Mesothelial cell of epicardium (in vitro differentiated cells): Measurements from ENCODE around the gene LRCH4. TPM values are rescaled to one million over a fixed set of nuclear protein-coding genes. Genes with fewer than 3 reads are reported as not detected.

Source experiments
- DNase-seq, 2 experiments: peaks; one replicate each; pipeline ENCODE4 v3.0.0; 2021; ENCODE audit warnings: low spot score in 2 of 2; ENCODE audit not compliant: unreplicated experiment in 2 of 2
- H3K27ac Mint-ChIP-seq: 2 replicates; pipeline ENCODE4 v1.8.0; 2021; ENCODE audit warnings: mixed read lengths
- H3K27me3 Mint-ChIP-seq: 2 replicates; pipeline ENCODE4 v1.8.0; 2021; ENCODE audit warnings: low read depth, mixed read lengths
- H3K36me3 Mint-ChIP-seq: 2 replicates; pipeline ENCODE4 v1.8.0; 2021; ENCODE audit warnings: mixed read lengths
- H3K4me1 Mint-ChIP-seq: 2 replicates; pipeline ENCODE4 v1.8.0; 2021; ENCODE audit warnings: mixed read lengths
- H3K4me3 Mint-ChIP-seq: 2 replicates; pipeline ENCODE4 v1.8.0; 2021; ENCODE audit warnings: mild to moderate bottlenecking, moderate library complexity, mixed read lengths
- H3K9me3 Mint-ChIP-seq: 2 replicates; pipeline ENCODE4 v1.8.0; 2021; ENCODE audit warnings: mixed read lengths
- total RNA-seq: library from RNA; stranded (reverse); gene quantifications from 3 replicates; pipeline ENCODE4 v1.2.1, GENCODE V29; 2021
- TF ChIP-seq, protein P1 (sequence below): fragments of 200-600 bp; sonication (generic); IDR thresholded peaks from one replicate; pipeline ENCODE4 v1.5.0; 2021; ENCODE audit warnings: antibody characterized with exemption; ENCODE audit not compliant: unreplicated experiment

Gene LRCH4
- total RNA-seq, 1 donor from 2014 or later: 127 TPM

DNA sequence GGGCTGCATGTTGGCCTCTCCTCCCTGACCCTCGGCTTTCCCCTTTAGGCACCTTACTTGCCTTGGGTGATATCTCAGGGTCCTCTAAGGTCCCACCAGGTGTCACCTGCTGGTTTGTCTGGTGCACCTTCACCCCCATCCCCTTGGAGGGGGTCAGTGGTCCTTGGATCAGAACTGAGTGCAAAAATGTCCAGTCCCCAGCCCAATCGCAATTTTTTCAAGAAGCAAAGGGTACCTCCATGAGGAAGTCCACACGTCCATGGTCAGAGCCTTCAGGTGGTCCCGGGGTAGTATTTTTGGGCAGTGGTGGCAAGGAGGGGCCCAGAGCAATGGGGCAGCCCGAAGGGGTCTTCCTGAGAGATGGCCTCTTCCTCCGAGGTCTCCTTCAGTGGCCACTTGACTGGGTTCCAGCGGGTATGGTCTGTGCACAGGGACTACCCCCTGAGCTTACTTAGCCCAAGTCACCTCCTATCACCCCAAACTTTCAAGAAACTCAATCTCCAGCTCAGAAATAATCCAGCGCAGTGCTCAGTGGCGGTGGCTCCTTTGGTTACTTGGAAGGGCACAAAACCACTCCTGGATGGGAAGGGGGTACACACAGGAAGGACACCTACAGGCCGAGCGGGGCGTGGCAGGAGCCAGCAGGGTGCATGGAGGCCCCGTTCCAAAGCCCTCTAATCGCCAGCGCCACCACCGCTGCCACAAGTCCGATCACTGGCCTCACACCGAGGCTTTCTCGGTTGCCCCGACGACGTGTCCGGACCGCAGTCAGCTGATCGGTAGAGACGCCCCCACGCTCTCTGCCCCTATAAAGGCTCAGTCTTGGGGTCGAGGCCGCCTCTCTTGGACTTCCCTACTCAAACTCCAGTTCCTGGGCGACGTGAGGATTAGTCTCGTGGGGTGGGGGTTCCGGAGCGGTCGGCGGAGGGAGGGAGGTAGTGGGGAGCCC, 16.8 kb downstream of the LRCH4 start:
- TF ChIP-seq, protein P1, sequence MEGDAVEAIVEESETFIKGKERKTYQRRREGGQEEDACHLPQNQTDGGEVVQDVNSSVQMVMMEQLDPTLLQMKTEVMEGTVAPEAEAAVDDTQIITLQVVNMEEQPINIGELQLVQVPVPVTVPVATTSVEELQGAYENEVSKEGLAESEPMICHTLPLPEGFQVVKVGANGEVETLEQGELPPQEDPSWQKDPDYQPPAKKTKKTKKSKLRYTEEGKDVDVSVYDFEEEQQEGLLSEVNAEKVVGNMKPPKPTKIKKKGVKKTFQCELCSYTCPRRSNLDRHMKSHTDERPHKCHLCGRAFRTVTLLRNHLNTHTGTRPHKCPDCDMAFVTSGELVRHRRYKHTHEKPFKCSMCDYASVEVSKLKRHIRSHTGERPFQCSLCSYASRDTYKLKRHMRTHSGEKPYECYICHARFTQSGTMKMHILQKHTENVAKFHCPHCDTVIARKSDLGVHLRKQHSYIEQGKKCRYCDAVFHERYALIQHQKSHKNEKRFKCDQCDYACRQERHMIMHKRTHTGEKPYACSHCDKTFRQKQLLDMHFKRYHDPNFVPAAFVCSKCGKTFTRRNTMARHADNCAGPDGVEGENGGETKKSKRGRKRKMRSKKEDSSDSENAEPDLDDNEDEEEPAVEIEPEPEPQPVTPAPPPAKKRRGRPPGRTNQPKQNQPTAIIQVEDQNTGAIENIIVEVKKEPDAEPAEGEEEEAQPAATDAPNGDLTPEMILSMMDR: peak; percentile 56
- Mint-ChIP-seq H3K4me3 (peak overlapping the region; percentile 58), H3K9me3 (no peaks in the 10 kb centered on the region), H3K27ac (peak overlapping the region; percentile 79), H3K36me3 (no peaks in the 10 kb centered on the region), H3K27me3 (no peaks in the 10 kb centered on the region), H3K4me1 (peaks cover 38% of the 10 kb centered on the region)
- DNase-seq: no peak

DNA sequence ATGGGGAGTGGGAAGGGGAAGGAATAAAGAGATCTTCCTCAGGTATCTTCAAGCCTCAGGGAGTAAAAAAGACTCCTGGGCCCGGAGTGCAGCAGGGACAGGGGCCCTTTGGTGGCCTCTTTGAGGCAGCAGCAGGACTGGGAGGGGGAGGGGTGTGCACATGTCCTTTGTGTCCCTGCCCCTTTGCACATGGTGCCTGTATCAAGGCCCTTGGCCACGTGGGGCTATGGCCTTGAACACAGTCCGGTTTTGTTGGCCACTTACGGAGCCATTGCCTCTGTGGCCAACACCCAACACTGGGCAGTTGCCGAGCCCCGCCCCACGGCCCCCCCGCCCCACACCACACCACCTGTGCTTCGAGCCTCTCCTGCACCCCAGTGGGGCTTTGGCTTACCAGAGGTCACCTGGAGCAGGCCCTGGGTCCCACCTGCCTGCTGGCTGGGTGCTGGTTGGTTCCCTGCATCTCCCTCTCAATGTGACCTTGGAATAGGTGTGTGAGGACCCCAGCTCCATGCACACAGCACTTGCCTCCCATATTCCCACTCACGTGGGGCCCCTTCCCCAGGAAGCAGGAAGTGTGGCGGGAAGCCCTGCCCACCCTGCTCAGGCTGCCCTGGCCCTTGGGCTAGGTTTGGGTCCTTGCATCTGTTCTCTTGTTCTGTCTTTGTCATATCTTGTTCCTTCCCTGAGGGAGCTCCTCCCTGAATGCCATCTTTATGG, 17.6 kb downstream of the LRCH4 start:
- H3K27ac Mint-ChIP-seq: peak overlapping the region; percentile 34
- no peak overlapping the region for H3K4me3 Mint-ChIP-seq
- DNase-seq: no peak

DNA sequence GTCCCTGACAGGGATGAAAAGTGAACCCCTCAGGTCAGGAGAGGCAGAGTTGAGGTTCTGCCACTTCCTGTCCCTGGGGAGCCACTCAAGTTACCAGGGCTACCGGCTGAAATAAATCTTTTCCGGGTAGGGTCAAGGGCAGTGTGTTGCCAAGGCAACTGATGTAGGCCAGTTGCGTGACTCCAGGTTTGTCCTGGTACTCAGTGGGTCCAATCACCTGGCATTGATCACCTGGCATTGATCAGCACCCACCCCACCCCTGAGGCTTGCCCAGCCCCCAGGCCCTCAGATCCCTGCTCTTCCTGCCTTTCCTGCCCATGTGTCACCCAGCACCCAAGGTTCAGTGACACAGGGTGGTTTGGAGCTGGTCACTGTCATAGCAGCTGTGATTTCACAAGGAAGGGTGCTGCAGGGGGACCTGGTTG, 18.2 kb downstream of the LRCH4 start:
- Mint-ChIP-seq H3K36me3 (no peaks in the 10 kb centered on the region), H3K27ac (peak overlapping the region; percentile 34), H3K4me3 (no peak overlapping the region), H3K9me3 (no peaks in the 10 kb centered on the region), H3K27me3 (no peaks in the 10 kb centered on the region), H3K4me1 (peaks cover 38% of the 10 kb centered on the region)
- TF ChIP-seq, protein P1: no peak
- no peak for DNase-seq

More for the DNA sequence above, 17.6 kb downstream of the LRCH4 start:
- Mint-ChIP-seq H3K9me3 (no peaks in the 10 kb centered on the region), H3K4me1 (peaks cover 38% of the 10 kb centered on the region), H3K36me3 (no peaks in the 10 kb centered on the region), H3K27me3 (no peaks in the 10 kb centered on the region)
- TF ChIP-seq, protein P1: no peak

DNA sequence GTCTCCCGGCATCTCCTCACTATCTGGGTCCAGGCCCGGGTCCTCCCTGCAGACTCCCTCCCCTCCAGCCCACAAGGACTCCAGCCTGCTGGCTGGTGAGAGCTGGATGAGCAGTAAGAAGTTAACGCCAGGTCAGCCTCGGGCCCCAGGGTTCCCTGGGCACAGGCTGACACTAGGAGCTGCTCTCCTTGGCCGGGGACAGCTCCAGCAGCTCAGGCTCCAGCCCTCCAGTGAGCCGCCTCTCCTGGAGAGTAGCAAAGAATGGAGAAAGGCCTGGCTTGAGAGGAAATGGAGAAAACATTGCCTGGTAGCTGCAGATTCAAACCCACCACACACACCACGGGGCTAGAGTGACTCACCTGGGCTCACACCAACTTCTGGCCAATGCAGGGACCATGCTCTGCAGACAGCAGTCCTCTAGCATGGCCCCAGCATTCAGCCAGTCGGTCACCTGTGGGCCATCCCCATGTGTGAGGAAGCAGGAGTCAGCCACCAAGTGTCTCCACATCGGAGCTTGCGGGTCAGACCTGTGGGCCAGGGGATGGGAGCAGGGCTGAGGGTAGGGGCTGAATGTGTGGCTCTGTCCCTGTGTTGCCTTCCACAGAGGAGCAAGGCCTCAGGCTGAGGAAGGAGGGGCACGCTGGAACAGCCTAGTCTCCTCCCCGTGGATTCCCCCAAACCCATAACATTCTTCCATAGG, 18.7 kb downstream of the LRCH4 start:
- Mint-ChIP-seq H3K36me3 (no peaks in the 10 kb centered on the region), H3K4me3 (no peak overlapping the region), H3K27me3 (no peaks in the 10 kb centered on the region), H3K27ac (peak overlapping the region; percentile 59), H3K4me1 (peaks cover 34% of the 10 kb centered on the region), H3K9me3 (no peaks in the 10 kb centered on the region)
- DNase-seq: no peak
- TF ChIP-seq, protein P1: no peak

DNA sequence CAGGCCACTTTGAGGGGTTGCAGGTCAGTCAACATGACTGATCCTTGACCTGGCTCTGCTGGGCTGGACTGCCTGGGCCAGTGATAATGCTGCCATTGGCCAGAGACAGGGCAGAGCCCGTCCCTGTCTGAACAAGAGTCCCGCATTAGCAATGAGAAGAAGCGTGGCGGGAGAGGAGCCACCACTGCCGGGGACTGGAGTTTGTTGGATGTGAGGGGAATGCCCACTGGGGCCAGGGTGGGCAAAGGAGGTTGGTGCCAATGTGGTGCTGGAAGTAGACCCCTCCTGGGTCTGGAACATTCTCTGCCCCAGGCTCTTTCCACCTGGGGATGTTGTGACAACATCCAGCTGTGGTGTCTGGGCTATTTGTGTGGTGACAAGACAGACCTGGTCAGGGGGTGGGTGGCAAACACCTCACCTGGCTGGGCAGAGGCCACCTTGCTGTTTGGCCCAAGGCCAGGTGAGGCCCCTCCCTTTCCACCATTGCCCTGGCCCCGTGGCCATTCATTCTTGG, 19.9 kb downstream of the LRCH4 start:
- TF ChIP-seq, protein P1: no peak
- Mint-ChIP-seq H3K4me3 (no peak overlapping the region), H3K4me1 (peaks cover 23% of the 10 kb centered on the region), H3K27me3 (no peaks in the 10 kb centered on the region), H3K9me3 (no peaks in the 10 kb centered on the region), H3K27ac (peak overlapping the region; percentile 59), H3K36me3 (no peaks in the 10 kb centered on the region)
- DNase-seq: no peak
